ENCODE data around the gene VAV3. TPM values are rescaled to one million over a fixed set of nuclear protein-coding genes. Genes with fewer than 3 reads are reported as not detected.
"Not testable (repeated sequence)": the region's sequence is repeated elsewhere in the genome, so short reads cannot be mapped to it uniquely, and the experiment has no call there.

The VAV3 gene
- total RNA-seq, 2 experiments from 2014 or later = 5.1 to 5.2 TPM

DNA sequence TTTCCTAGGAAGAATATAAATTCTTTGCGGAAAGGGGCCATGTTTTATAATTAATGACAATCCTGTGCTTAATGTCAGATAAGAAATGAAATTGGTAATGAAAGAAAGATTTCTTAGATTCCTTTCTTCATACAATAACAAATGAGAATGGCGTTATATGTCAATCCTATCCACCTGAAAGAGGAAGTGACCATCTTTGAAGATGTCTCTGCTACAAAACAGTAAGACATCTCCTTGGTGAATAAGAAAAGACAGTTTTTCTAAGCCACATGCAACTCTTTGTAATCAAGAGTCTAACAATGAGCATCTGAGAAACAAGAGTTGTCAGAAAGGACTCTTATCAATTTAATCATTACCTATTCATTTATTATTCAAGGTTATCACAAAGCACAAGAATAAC, 286.0 kb downstream of the VAV3 start:
- CTCF ChIA-PET = no interaction called here

DNA sequence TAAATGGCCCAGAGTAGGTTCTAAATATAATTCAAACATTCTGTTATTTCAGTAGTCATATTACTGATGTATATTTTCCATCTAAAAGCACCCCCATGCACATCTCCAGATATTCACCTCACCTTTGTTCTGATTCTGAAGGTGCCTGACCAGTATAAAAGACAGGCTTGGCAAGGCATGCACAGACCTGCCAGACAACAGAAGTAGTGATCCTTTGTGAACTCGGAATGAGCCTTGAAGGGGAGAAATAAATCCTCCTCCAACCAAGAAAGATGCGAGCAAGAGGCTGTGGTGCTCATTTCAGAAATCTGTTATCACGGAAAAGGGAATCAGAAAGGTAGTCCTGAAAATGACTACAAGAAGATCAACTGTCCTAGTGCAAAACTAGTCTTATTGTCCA, 287.3 kb downstream of the VAV3 start:
- POLR2A ChIA-PET = no interaction called here
- CTCF ChIA-PET = no interaction called here

More for the DNA sequence above, 286.0 kb downstream of the VAV3 start:
- POLR2A ChIA-PET = no interaction called here

DNA sequence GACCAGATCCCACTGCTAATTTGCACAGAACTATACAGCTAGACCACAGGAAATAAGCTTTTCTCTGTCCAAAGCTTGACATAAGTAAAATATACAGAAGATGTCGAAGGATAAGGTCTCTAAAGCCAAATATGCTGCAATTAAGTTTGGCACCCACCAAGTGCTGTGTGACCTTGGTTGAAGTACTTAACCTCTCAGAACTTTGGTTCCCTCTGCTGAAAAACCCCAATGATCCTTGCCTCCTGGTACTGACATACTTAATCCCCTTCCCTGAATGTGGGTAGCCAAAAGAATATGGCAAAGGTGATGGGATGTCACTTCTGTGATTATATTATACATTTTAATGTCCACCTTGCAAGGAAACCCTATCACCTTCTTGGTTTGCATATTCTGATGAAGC, 290.5 kb downstream of the VAV3 start:
- CTCF ChIA-PET = interaction anchor here (1.5 kb wide), 1 partner anchor 8 kb away, joined by 3 read pairs; no protein-coding TSS in a partner anchor
- POLR2A ChIA-PET = no interaction called here

DNA sequence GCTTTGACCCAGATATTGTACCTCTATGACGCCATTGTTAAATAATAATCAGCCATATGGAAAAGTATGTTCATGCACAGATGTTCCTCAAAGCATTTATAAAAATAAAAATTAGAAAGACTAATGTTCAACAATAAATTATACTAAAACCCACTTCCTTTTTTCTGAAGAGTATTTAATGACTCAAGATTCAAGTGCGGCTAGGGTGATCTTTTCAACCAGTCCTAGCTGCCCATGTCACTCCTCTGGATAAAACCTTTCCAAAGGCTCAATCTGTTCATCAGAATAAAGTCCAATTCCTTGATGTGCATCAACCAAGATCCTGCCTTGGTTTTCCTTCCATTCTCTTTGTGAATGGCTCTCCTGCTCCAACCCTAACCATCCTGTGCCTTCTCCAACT, 292.0 kb downstream of the VAV3 start:
- ChIA-PET POLR2A (no interaction called here), CTCF (no interaction called here)

DNA sequence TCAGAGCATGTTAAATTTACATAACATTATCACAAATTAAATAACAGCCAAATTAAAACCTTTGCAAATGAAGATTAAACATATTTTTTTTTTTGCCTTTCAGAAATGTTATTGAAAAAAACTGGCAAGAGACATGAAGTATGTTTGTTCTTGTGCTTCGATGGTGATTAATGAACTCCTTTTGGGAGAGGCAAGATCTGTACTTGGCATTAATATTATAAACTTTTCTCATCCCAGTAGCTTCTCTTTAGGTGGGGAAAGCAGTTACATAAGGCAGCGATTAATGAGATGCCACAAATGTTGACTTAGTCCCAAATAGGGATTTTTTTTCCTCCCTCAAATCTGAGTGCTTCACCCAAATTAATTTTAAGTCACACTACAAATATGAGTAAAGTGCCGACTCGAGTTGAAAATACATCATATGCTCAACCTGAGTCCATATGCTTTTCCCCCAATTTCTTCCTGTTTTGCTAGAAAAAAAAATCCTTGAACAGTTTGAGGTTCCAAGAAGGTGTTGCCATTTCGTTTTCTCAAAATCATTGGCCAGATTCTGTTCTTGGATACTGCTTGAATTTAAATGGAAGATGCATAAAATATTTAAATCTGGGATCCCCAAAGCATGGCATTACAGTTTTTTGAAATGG, 294.5 kb downstream of the VAV3 start:
- CTCF ChIA-PET = no interaction called here
- POLR2A ChIA-PET = no interaction called here

DNA sequence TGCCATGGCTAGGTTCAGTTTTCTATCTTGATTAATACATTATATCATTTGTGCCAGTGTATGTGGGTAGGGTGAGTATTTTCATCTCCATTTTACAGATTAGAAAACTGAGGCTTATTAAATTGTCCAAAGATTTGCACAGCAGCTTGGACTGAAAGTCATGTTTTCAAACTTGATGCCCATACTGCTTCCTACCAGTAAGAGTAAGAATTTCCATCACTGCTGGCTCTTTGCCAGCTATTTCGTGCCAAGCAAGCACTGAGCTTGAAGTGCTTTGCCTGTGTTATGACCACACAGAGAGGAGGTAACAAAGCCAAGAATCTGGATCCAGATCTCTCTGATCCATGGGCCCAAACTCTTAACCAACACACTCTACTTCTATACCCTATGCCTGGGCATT, 295.0 kb downstream of the VAV3 start:
- ChIA-PET CTCF (no interaction called here), POLR2A (no interaction called here)

DNA sequence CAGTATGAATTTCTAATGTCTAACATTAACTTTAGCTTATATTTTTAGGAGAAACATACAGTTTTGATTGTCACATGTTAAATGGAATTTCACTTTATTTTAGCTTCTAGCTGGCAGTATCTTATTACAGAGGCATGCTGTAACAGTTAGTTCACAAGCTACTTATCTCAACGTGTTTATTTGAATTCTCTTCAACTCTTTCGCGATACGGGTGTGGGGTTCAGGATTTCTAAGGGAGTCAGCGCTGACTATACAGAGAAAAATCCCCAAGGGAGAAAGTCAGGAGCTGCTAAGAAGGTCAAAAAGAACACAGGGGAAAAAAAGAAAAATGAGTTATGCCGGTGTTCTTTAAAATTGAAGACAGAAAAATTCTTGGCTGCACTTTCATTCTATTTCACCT, 296.2 kb downstream of the VAV3 start:
- ChIA-PET POLR2A (no interaction called here), CTCF (no interaction called here)

DNA sequence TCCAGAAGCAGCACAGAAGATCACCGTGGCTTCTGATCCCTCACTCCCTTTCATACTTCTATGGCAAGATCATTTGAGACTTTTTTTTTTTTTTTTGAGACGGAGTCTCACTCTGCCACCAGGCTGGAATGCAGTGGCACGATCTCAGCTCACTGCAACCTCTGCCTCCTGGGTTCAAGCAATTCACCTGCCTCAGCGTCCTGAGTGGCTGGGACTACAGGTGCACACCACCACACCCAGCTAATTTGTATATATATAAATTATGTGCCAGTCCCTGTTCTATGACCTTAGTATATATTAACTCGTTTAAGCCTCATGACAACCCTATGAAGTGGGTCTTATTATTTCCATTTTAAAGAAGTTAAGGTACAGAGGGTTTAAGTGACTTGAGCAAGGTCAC, 298.5 kb downstream of the VAV3 start:
- POLR2A ChIA-PET = no interaction called here
- CTCF ChIA-PET = no interaction called here

DNA sequence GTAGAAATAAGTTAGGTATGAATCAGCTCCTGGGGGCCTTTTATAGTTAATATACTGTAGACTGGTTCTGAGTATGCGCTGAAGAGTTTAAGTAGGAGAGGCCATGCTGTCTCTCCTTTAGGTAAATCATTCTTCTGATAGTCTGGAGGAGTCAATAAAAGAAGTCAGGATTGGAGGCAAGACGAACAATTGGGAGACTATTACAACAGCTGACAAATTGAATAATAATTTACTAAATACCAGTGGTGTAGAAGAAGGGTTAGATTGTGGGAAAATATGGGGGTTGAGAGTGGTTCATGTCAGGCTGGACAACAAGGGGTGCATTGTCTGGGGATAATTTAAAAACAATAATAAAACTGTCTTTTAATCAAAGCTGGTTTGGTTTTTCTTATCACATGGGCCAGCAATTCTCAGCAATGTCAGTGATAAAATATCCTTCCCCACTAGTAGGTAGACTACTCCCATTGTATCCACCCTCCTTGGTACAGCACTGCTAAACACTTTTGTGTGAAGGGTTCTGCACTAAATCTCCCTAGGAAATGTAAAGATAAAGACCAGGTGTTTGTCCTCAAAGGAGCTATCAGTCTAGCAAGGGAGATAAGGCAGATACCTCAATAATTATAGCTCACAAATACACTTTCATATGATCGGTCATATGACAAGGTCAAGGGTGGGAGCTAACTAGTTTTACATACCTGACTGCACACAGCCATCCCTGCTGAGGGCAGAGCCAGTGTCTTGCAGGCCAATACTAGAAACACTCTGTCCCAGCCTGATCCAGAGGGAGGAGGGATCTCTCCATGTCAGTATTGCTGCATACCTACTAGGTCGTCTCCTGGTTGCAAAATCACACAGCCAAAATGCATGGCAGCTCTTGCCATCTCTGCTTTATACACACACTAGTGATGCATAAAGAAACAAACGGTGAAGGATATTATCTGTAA, 299.7 kb downstream of the VAV3 start:
- CTCF ChIA-PET = no interaction called here
- POLR2A ChIA-PET = no interaction called here

DNA sequence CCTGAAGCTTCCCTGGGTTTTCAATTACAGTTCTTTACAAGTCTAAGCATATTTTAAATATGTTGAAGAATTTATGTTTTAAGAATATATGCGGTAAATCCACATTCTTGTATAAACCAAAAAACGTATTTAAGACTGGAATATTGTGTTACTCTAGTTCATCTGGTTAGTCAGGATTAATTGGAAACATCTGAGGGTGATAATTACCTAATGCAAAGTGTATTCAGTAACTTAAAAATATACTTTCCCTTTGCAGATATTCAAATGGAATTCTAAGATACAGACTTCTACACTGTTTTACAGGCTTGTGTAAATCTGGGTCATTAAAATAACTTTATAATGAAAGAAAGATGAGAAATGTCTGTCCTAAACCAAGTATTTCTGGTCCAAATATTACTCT, 302.0 kb downstream of the VAV3 start:
- CTCF ChIA-PET = no interaction called here
- POLR2A ChIA-PET = no interaction called here

DNA sequence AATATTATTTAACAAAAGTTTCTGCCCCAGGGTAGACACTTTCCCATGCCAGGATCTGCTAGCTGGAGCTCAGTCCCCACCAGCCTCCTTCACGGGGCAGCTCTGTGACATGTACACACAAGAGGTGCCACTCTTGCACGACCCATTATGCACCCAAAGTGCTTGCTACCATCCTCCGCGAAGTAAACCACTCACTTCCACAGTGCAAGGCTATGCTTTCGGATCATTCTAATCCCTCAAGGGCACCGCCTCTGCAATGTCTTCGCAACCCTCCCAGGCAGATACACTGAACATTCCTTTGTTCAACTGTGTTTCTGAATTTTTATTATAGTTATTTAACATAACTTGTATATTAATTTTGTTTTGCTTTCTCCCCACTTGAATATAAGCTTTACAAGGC, 303.8 kb downstream of the VAV3 start:
- CTCF ChIA-PET = no interaction called here
- POLR2A ChIA-PET = no interaction called here

DNA sequence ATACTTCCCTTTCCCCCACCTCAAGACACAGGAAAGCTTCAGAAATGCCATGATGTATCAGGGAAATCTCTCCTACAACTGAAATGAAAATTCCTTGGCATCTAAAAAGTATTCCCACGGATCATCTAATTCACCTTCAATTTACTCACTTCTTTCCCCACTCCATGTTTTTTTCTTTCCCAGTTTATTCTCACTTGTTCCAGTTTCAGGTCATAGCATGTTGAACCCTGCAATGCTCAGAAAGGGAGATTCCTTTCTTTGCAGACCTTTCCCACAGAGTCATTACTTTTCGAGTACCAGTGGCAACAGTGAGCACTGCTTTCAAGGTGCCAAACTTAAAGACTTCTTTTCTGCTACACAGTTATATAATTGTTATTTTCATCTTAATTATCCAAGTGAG, 305.0 kb downstream of the VAV3 start:
- ChIA-PET CTCF (no interaction called here), POLR2A (no interaction called here)

DNA sequence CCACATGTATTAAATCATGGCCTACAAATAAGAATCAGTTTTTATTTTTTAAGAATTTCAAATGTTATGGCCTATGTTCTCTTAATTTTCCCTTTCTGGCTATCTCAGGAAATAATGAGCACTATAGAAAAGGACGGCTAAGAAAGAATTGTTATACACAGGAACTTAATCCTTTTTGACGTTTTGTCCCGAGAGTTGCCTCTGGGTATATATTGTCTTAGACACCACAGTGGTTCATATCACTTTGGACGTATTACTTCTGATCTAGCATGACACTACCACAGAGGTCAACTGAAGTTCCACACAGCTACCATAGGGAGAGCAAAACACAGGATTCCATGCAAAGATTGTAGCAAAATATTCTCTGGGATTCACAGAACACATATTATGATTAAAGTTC, 307.6 kb downstream of the VAV3 start:
- CTCF ChIA-PET = no interaction called here
- POLR2A ChIA-PET = no interaction called here

DNA sequence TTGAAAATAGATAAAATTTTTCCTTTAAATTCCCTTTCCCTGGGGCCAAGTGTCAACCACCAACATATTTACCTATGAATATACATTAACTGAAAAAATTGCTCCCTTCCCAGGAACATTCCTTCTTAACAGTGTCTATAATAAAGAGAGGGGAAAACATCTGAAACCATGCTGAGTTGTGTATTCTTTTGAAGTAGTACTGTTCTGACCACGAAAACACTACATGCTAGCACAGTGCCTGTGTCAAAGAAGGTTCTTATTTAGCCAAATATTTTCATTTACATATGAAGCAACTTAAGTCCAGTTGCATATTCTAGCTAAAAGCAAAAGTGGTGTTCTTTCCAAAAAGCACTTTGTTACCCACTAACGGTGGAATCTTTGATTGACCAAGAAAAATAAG, 311.2 kb downstream of the VAV3 start:
- POLR2A ChIA-PET = no interaction called here
- CTCF ChIA-PET = no interaction called here

DNA sequence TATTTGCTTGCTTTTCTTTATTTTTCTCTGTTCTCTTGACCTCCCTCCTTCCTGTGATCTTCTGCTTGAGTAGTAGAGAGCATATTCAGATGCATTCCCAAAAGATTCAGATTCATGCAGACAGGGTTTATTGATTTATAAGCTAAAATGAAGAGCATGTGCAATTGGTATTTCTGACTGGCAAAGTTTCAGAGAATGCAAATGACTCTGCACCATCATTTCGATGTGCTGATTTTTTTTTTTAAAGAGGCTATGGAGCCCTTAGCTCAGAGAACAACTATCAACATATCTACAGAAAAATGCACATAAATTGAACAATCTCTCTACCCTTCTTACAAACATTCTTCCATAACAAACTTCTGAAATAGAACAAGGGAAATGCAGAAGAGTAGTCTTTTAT, 312.0 kb downstream of the VAV3 start:
- CTCF ChIA-PET = no interaction called here
- POLR2A ChIA-PET = no interaction called here

DNA sequence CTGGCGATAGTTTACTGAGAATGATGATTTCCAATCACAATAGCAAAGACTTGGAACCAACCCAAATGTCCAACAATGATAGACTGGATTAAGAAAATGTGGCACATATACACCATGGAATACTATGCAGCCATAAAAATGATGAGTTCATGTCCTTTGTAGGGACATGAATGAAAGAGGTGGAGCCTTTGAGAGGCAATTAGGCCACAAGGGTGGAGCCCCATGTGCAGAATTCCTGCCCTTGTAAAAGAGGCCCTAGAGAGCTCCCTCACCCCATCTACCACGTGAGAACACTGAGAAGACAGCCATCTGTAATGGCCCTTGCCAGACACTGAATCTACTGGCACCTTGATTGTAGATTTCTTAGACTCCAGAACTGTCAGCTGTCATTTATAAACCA, 314.2 kb downstream of the VAV3 start:
- POLR2A ChIA-PET, CTCF ChIA-PET: not testable (repeated sequence)

DNA sequence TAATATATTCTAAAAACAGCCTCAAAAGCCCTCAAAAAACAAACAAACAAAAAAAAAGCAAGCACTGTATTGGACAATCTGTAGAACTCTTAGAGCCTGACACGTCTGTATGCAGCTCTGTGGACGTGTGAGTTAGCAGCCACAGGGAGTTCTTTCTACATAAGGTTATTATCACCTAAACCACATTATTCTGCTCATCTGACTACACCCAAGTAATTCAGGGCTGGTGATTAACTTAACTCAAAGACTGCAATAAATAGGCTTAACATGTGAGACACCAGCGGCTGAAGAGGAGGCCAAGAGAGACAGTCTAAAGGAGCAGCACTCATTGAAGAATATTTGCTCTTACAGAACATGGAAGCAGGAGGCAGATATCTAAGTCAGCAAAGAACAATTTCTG, 316.0 kb downstream of the VAV3 start:
- POLR2A ChIA-PET = no interaction called here
- CTCF ChIA-PET = no interaction called here

DNA sequence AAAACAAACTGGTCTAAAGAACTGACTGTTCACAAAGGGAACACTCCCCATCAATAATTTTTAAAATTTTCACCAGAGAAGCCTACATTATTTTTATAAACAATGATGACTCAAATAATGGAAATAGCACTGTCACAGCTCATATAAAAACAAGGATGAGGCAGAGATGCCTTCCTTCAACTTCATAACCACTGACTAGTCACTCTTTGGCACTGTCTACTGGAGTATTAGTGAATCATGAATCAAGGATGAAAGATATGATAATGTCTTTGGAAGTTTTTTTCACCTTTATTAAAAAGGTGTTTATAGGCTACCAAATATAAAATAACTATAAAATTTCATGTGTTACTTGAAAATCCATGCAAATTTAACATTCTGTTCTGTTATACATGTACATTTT, 316.9 kb downstream of the VAV3 start:
- CTCF ChIA-PET = no interaction called here
- POLR2A ChIA-PET = no interaction called here

DNA sequence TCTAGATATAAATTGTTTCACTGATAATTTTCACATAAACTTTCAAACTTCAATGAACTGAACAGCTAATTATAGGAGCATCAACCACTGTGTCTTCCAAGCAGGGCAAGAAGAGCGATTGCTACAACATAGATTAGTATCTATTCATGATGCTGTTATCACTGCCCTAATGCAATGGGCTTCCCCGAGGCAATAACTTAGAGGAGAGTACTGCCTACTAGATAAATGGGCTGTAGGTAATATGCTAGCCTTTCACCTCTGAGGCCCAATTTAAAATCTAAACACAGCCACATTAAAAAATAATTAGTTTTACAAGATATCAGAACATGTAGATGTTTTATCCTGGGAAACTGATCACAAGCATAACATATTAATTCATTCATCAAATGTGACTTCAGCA, 318.0 kb downstream of the VAV3 start:
- CTCF ChIA-PET = no interaction called here
- POLR2A ChIA-PET = no interaction called here

DNA sequence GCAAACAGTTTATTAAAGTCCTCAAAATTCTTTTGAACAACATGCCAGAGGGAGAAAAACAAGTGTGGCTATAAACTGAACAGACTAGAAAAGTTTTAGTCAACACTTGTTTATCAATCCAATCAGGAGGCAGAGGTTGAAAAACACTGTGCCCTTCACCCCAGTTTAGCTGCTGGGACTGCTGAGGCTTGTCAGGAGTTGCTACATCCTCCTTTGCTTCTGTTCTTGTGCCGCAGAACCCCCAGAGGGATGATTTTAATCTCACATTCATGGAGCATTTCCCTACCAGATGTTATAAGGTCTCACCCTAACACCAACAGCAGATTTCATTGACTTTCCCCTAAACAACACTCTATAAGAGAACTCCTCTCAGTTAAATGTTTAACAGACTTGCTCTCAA, 321.2 kb downstream of the VAV3 start:
- POLR2A ChIA-PET = no interaction called here
- CTCF ChIA-PET = no interaction called here

DNA sequence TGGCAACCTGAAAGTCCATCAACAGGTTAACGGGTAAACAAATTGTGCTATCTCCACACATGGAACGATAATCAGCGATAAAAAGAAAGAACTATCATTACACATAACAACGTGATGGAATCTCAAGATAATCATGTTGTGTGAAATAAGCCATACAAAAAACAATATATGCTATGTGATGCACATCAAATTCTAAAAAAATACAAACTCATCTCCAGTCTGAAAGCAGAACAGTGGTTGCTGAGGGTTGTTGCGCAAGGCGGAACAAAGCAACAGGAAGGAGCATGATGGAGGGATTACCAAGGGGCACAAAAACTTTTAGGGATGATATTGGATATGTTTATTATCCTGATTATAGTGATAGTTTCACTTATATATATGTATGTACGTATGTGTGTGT, 324.8 kb downstream of the VAV3 start:
- POLR2A ChIA-PET = no interaction called here
- CTCF ChIA-PET = no interaction called here

DNA sequence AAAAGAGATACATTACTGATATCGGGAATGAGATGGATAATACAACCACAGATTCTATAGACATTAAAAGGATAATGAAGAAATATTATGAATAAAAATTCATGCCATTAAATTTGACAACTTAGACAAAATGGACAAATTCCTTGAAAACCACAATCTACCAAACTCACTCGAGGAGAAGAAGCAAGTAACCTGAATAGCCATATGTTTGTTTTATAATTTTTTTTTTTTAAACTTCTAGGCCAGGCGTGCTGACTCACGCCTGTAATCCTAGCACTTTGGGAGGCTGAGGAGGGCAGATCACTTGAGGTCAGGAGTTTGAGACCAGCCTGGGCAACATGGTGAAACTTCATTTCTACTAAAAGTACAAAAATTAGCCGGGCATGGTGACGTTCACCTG, 327.9 kb downstream of the VAV3 start:
- POLR2A ChIA-PET = no interaction called here
- CTCF ChIA-PET = no interaction called here
